ENCODE results near the gene TMEM248. TPM values are rescaled to one million over a fixed set of nuclear protein-coding genes. Genes with fewer than 3 reads are reported as not detected.

The TMEM248 gene
- total and polyA plus RNA-seq, 2 donors from 2014 or later, result 38.2 to 113 TPM

GRCh38 chr7:66921918-66922486 is 977 bp downstream of the TMEM248 start:
- intact Hi-C loops (cut with DNase I), result no loop called here
- Histone ChIP-seq H3K9ac (ENCODE audit: low read length in 3 of 3) (peak overlapping the region; percentile 20 to 74 (median 72)), H3K27ac (ENCODE audit: low read depth in 2 of 2, low read length in 2 of 2) (no peak overlapping the region), H3K27me3 (ENCODE audit: control insufficient read depth, insufficient read depth, low read length) (no peaks in the 10 kb centered on the region), H3K36me3 (ENCODE audit: control insufficient read depth in 2 of 3, insufficient read depth in 3 of 3, low read length in 3 of 3) (no peaks in the 10 kb centered on the region), H3K4me1 (ENCODE audit: control insufficient read depth in 2 of 3, insufficient read depth in 2 of 3, low read depth in 1 of 3, low read length in 3 of 3) (peaks cover 0 to 14% (median 0%) of the 10 kb centered on the region in 3 donors), H3K4me3 (ENCODE audit: low read length in 3 of 3) (peak overlapping the region; percentile 63 to 95 (median 89)), H3K9me3 (ENCODE audit: control insufficient read depth in 2 of 3, insufficient read depth in 1 of 3, low read length in 3 of 3) (no peaks in the 10 kb centered on the region)
- peak in 2 of 5 donors; percentile 43 to 47 for DNase-seq
- no peak for FAIRE-seq
- TF ChIP-seq, protein P1, sequence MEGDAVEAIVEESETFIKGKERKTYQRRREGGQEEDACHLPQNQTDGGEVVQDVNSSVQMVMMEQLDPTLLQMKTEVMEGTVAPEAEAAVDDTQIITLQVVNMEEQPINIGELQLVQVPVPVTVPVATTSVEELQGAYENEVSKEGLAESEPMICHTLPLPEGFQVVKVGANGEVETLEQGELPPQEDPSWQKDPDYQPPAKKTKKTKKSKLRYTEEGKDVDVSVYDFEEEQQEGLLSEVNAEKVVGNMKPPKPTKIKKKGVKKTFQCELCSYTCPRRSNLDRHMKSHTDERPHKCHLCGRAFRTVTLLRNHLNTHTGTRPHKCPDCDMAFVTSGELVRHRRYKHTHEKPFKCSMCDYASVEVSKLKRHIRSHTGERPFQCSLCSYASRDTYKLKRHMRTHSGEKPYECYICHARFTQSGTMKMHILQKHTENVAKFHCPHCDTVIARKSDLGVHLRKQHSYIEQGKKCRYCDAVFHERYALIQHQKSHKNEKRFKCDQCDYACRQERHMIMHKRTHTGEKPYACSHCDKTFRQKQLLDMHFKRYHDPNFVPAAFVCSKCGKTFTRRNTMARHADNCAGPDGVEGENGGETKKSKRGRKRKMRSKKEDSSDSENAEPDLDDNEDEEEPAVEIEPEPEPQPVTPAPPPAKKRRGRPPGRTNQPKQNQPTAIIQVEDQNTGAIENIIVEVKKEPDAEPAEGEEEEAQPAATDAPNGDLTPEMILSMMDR (IDR thresholded peaks at IDR 0.05; ENCODE audit: borderline replicate concordance, extremely low read depth, insufficient read depth), result no peak

GRCh38 chr7:66925255-66925654 is 4.2 kb downstream of the TMEM248 start:
- peaks cover 0 to 14% (median 0%) of the 10 kb centered on the region in 3 donors for H3K4me1 ChIP-seq (ENCODE audit: control insufficient read depth in 2 of 3, insufficient read depth in 2 of 3, low read depth in 1 of 3, low read length in 3 of 3)

DNA sequence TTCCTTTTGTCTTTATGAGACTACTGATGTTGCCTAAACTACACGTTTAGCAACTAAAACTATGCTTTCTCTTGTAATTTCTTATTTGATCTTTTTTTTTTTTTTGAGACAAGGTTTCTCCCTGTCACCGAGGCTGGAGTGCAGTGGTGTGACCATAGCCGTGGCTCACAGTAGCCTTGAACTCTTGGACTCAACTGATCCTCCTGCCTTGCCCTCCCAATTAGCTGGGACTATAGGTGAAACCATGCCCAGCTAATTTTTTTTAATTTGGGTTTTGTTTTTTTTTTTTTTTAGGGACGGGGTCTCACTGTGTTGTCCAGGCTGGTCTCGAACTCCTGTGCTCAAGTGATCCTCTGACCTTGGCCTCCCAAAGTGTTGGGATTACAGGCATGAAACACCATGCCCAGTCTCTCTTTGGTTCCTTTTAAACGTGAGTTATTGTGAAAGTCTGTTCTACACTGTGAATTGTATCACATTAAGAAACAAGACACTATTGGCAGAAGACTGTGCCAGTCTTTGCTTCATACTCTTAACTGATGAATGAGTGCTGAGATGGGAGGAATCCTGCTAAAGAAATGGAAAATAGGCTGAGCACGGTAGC is 6.4 kb downstream of the TMEM248 start:
- TF ChIP-seq, protein P1 (IDR thresholded peaks at IDR 0.05; ENCODE audit: borderline replicate concordance, extremely low read depth, insufficient read depth), result no peak
- Histone ChIP-seq H3K36me3 (ENCODE audit: control insufficient read depth in 2 of 3, insufficient read depth in 3 of 3, low read length in 3 of 3) (no peaks in the 10 kb centered on the region), H3K9me3 (ENCODE audit: control insufficient read depth in 2 of 3, insufficient read depth in 1 of 3, low read length in 3 of 3) (no peaks in the 10 kb centered on the region), H3K27me3 (ENCODE audit: control insufficient read depth, insufficient read depth, low read length) (no peaks in the 10 kb centered on the region), H3K4me3 (ENCODE audit: low read length in 3 of 3) (no peak overlapping the region), H3K9ac (ENCODE audit: low read length in 3 of 3) (no peak overlapping the region), H3K27ac (ENCODE audit: low read depth in 2 of 2, low read length in 2 of 2) (no peak overlapping the region), H3K4me1 (ENCODE audit: control insufficient read depth in 2 of 3, insufficient read depth in 2 of 3, low read depth in 1 of 3, low read length in 3 of 3) (peaks cover 0 to 7% (median 0%) of the 10 kb centered on the region in 3 donors)
- intact Hi-C loops (cut with DNase I), result no loop called here
- DNase-seq, result no peak
- no peak for FAIRE-seq

More at GRCh38 chr7:66925255-66925654, 4.2 kb downstream of the TMEM248 start:
- H3K4me3 ChIP-seq (ENCODE audit: low read length in 3 of 3), result no peak overlapping the region
- H3K9ac ChIP-seq (ENCODE audit: low read length in 3 of 3), result no peak overlapping the region
- no peaks in the 10 kb centered on the region for H3K9me3 ChIP-seq (ENCODE audit: control insufficient read depth in 2 of 3, insufficient read depth in 1 of 3, low read length in 3 of 3)
- TF ChIP-seq, protein P1 (IDR thresholded peaks at IDR 0.05; ENCODE audit: borderline replicate concordance, extremely low read depth, insufficient read depth), result no peak
- H3K36me3 ChIP-seq (ENCODE audit: control insufficient read depth in 2 of 3, insufficient read depth in 3 of 3, low read length in 3 of 3), result no peaks in the 10 kb centered on the region
- no peak for FAIRE-seq
- no peaks in the 10 kb centered on the region for H3K27me3 ChIP-seq (ENCODE audit: control insufficient read depth, insufficient read depth, low read length)
- DNase-seq, result no peak
- intact Hi-C loops (cut with DNase I), result no loop called here
- no peak overlapping the region for H3K27ac ChIP-seq (ENCODE audit: low read depth in 2 of 2, low read length in 2 of 2)
